GM18526 (cell line): ENCODE data around the gene PINLYP.

Experiments
- POLR2A ChIP-seq: IDR thresholded peaks from 3 replicates; pipeline ENCODE4 v1.6.1; 2011; ENCODE audit not compliant: insufficient read length; ENCODE audit errors: extremely low read depth

The PINLYP gene

GRCh38 chr19:43628646-43629326 lies 53.2 kb downstream of the PINLYP start:
- no peak for TF ChIP-seq POLR2A

GRCh38 chr19:43631491-43631890 lies 55.9 kb downstream of the PINLYP start:
- no peak for TF ChIP-seq POLR2A
